Esophagus (tissue), 2 donors: ENCODE results near the gene HTATSF1. TPM values are rescaled to one million over a fixed set of nuclear protein-coding genes. Genes with fewer than 3 reads are reported as not detected.

Source experiments
- H3K27ac ChIP-seq, 2 donors: one replicate each; pipeline ENCODE4 v1.5.1; 2013; ENCODE audit warnings: low read depth in 2 of 2, mild to moderate bottlenecking in 2 of 2, inconsistent platforms in 1 of 2, low read length in 1 of 2, moderate library complexity in 1 of 2
- H3K27me3 ChIP-seq, 2 donors: one replicate each; pipeline ENCODE4 v1.6.1; 2013; ENCODE audit warnings: low read length in 2 of 2, control low read depth in 1 of 2, mild to moderate bottlenecking in 1 of 2; ENCODE audit not compliant: insufficient read depth in 2 of 2, control insufficient read depth in 1 of 2
- H3K36me3 ChIP-seq, 2 donors: one replicate each; pipeline ENCODE4 v1.6.1; 2013; ENCODE audit warnings: low read length in 1 of 2; ENCODE audit not compliant: control insufficient read depth in 2 of 2, insufficient read depth in 2 of 2
- H3K4me1 ChIP-seq, 2 donors: one replicate each; pipeline ENCODE4 v1.6.1; 2013; ENCODE audit warnings: low read length in 1 of 2; ENCODE audit not compliant: control insufficient read depth in 2 of 2, insufficient read depth in 2 of 2
- H3K4me3 ChIP-seq, 2 donors: one replicate each; pipeline ENCODE4 v1.5.1; 2013; ENCODE audit warnings: low read length in 2 of 2, mild to moderate bottlenecking in 2 of 2, low read depth in 1 of 2, moderate library complexity in 1 of 2
- H3K9me3 ChIP-seq, 2 donors: one replicate each; pipeline ENCODE4 v1.6.1; 2013; ENCODE audit warnings: mild to moderate bottlenecking in 2 of 2, low read depth in 1 of 2, low read length in 1 of 2, moderate library complexity in 1 of 2; ENCODE audit not compliant: control insufficient read depth in 2 of 2, insufficient read depth in 1 of 2
- WGBS, 2 donors: extraction: QIAGEN DNeasy Blood & Tissue Kit; methylation state at CpG; one replicate each; pipeline ENCODE4 v1.1.7; 2013; 5-methylcytosine and 5-hydroxymethylcytosine counted together
- polyA plus RNA-seq, 2 donors: library from polyadenylated mRNA; stranded (reverse); fragments of 200-250 nt; gene quantifications; one replicate each; pipeline ENCODE4 v1.2.3, GENCODE V29; 2013
- donor health status: healthy with polysubstance abuse.
- donor health status: Bipolar disorder and iron deficiency.

The HTATSF1 gene
- polyA plus RNA-seq, 2 donors: 12.8 to 24.9 TPM

- Histone ChIP-seq H3K4me3 (no peak overlapping the region), H3K36me3 (no peaks in the 10 kb centered on the region), H3K9me3 (no peaks in the 10 kb centered on the region), H3K4me1 (no peaks in the 10 kb centered on the region), H3K27ac (no peak overlapping the region), H3K27me3 (peaks cover 0 to 10% of the 10 kb centered on the region in 2 donors)
- WGBS, 2 donors: 40 to 82% methylated on average over 3 of the region's 3 CpGs
Measured at GRCh38 chrX:136467303-136467702, 30.1 kb upstream of the HTATSF1 start.

GRCh38 chrX:136468391-136469103 is 28.8 kb upstream of the HTATSF1 start:
- 82 to 92% methylated on average over 2 of the region's 2 CpGs for WGBS, 2 donors
- H3K9me3 ChIP-seq: no peaks in the 10 kb centered on the region
- no peaks in the 10 kb centered on the region for H3K4me1 ChIP-seq
- H3K27ac ChIP-seq: no peak overlapping the region
- no peaks in the 10 kb centered on the region for H3K36me3 ChIP-seq
- H3K27me3 ChIP-seq: peaks cover 0 to 10% of the 10 kb centered on the region in 2 donors
- no peak overlapping the region for H3K4me3 ChIP-seq

GRCh38 chrX:136473663-136474062 is 23.7 kb upstream of the HTATSF1 start:
- Histone ChIP-seq H3K27ac (no peak overlapping the region), H3K4me3 (no peak overlapping the region), H3K4me1 (no peaks in the 10 kb centered on the region), H3K27me3 (peaks cover 0 to 10% of the 10 kb centered on the region in 2 donors), H3K9me3 (no peaks in the 10 kb centered on the region), H3K36me3 (no peaks in the 10 kb centered on the region)
- WGBS, 2 donors: 53 to 86% methylated on average over 4 of the region's 4 CpGs

- 39 to 65% methylated on average over 3 of the region's 3 CpGs for WGBS, 2 donors
- H3K27me3 ChIP-seq: peaks cover 0 to 10% of the 10 kb centered on the region in 2 donors
- no peaks in the 10 kb centered on the region for H3K9me3 ChIP-seq
- no peak overlapping the region for H3K27ac ChIP-seq
- no peak overlapping the region for H3K4me3 ChIP-seq
- H3K4me1 ChIP-seq: no peaks in the 10 kb centered on the region
- H3K36me3 ChIP-seq: no peaks in the 10 kb centered on the region
Measured at GRCh38 chrX:136475236-136475635, 22.2 kb upstream of the HTATSF1 start.

GRCh38 chrX:136476501-136476900 is 20.9 kb upstream of the HTATSF1 start:
- Histone ChIP-seq H3K27ac (no peak overlapping the region), H3K4me3 (no peak overlapping the region), H3K4me1 (no peaks in the 10 kb centered on the region), H3K36me3 (no peaks in the 10 kb centered on the region), H3K27me3 (peaks cover 0 to 6% of the 10 kb centered on the region in 2 donors), H3K9me3 (no peaks in the 10 kb centered on the region)
- 50 to 58% methylated on average over 2 of the region's 2 CpGs for WGBS, 2 donors

- no peak overlapping the region for H3K4me3 ChIP-seq
- H3K27ac ChIP-seq: no peak overlapping the region
- H3K9me3 ChIP-seq: no peaks in the 10 kb centered on the region
- 48 to 52% methylated on average over 2 of the region's 2 CpGs for WGBS, 2 donors
- H3K4me1 ChIP-seq: no peaks in the 10 kb centered on the region
- H3K36me3 ChIP-seq: no peaks in the 10 kb centered on the region
- H3K27me3 ChIP-seq: peaks cover 0 to 1% of the 10 kb centered on the region in 2 donors
Measured at GRCh38 chrX:136477026-136477425, 20.4 kb upstream of the HTATSF1 start.

- Histone ChIP-seq H3K27me3 (no peaks in the 10 kb centered on the region), H3K4me3 (no peak overlapping the region), H3K9me3 (no peaks in the 10 kb centered on the region), H3K4me1 (no peaks in the 10 kb centered on the region), H3K27ac (no peak overlapping the region), H3K36me3 (no peaks in the 10 kb centered on the region)
- WGBS, 2 donors: 30 to 34% methylated on average over 4 of the region's 4 CpGs
Measured at GRCh38 chrX:136480383-136480782, 17.0 kb upstream of the HTATSF1 start.

GRCh38 chrX:136487647-136488046 is 9.7 kb upstream of the HTATSF1 start, which contains the start of gene BRS3:
Gene BRS3 (plus strand): TSS chrX:136487947. CDS start chrX:136488115, 168 bp downstream.
- Histone ChIP-seq H3K27ac (no peak within 1 kb of the TSS), H3K4me3 (no peak within 1 kb of the TSS), H3K27me3 (no peaks in the 10 kb centered on the region), H3K4me1 (no peaks in the 10 kb centered on the region), H3K36me3 (no peaks in the 10 kb centered on the region), H3K9me3 (no peaks in the 10 kb centered on the region)
- 65 to 72% methylated on average over 4 of the region's 4 CpGs for WGBS, 2 donors

- 45% methylated on average over 5 of the region's 5 CpGs for WGBS, 2 donors
- H3K9me3 ChIP-seq: no peaks in the 10 kb centered on the region
- no peak overlapping the region for H3K4me3 ChIP-seq
- H3K27me3 ChIP-seq: no peaks in the 10 kb centered on the region
- no peak overlapping the region for H3K27ac ChIP-seq
- H3K4me1 ChIP-seq: no peaks in the 10 kb centered on the region
- no peaks in the 10 kb centered on the region for H3K36me3 ChIP-seq
Measured at GRCh38 chrX:136488706-136489105, 8.7 kb upstream of the HTATSF1 start.

- Histone ChIP-seq H3K27ac (no peak overlapping the region), H3K4me1 (no peaks in the 10 kb centered on the region), H3K36me3 (no peaks in the 10 kb centered on the region), H3K9me3 (no peaks in the 10 kb centered on the region), H3K27me3 (no peaks in the 10 kb centered on the region), H3K4me3 (no peak overlapping the region)
- WGBS, 2 donors: 61 to 68% methylated on average over 6 of the region's 6 CpGs
Measured at GRCh38 chrX:136491832-136492231, 5.6 kb upstream of the HTATSF1 start.
